Upper lobe of left lung (tissue), 6 donors: Measurements from ENCODE around the gene TEX101. TPM values are rescaled to one million over a fixed set of nuclear protein-coding genes. Genes with fewer than 3 reads are reported as not detected.

Source experiments
- ATAC-seq, 2 donors: fragments of 200-7000 bp; cut with Tn5 transposase; one replicate each; pipeline ENCODE4 v1.9.1; 2022; ENCODE audit warnings: mild to moderate bottlenecking in 2 of 2, moderate library complexity in 2 of 2; ENCODE audit not compliant: low FRiP score in 2 of 2
- DNase-seq, 2 donors: peaks; one replicate each; pipeline ENCODE4 v3.0.0-alpha.2; 2019 to 2020
- H3K27ac ChIP-seq, 4 donors: fragments of 200-600 bp; sonication (generic); one replicate each; pipeline ENCODE4 v1.5.1; 2016 to 2019
- H3K27me3 ChIP-seq, 4 donors: fragments of 200-600 bp; sonication (generic); one replicate each; pipeline ENCODE4 v1.5.1; 2017 to 2019
- H3K36me3 ChIP-seq, 4 donors: fragments of 200-600 bp; sonication (generic); one replicate each; pipeline ENCODE4 v1.5.1; 2016 to 2019
- H3K4me1 ChIP-seq, 4 donors: fragments of 200-600 bp; sonication (generic); one replicate each; pipeline ENCODE4 v1.5.1; 2018 to 2019
- H3K4me3 ChIP-seq, 4 donors: fragments of 200-600 bp; sonication (generic); one replicate each; pipeline ENCODE4 v1.5.1; 2017 to 2019; ENCODE audit warnings: mild to moderate bottlenecking in 2 of 4, moderate library complexity in 1 of 4
- H3K9me3 ChIP-seq, 4 donors: fragments of 200-600 bp; sonication (generic); one replicate each; pipeline ENCODE4 v1.5.1; 2018 to 2019
- CTCF ChIP-seq, 6 experiments: fragments of 450-650 bp in 4 of 6; fragments of 200-600 bp in 2 of 6; sonication (generic) in 2 of 6; IDR thresholded peaks; one replicate each; pipeline ENCODE4 v1.5.1; 2016 to 2019; ENCODE audit warnings: antibody characterized with exemption in 6 of 6
- EP300 ChIP-seq, 4 donors: sonication (generic); formaldehyde crosslinking; IDR thresholded peaks; one replicate each; pipeline ENCODE4 v1.5.1; 2017; ENCODE audit warnings: antibody characterized with exemption in 4 of 4, control low read depth in 2 of 4
- POLR2A ChIP-seq, 4 donors: fragments of 450-650 bp; IDR thresholded peaks; one replicate each; pipeline ENCODE4 v1.5.1; 2016 to 2017; ENCODE audit warnings: antibody characterized with exemption in 4 of 4, mild to moderate bottlenecking in 2 of 4
- POLR2AphosphoS5 ChIP-seq, 2 donors: sonication (generic); formaldehyde crosslinking; IDR thresholded peaks; one replicate each; pipeline ENCODE4 v1.5.1; 2017; ENCODE audit warnings: antibody characterized with exemption in 2 of 2
- WGBS, 2 donors: methylation state at CpG; one replicate each; pipeline ENCODE4 v1.1.5; 2017 to 2018; 5-methylcytosine and 5-hydroxymethylcytosine counted together
- total RNA-seq, 6 donors: library from RNA; depleted of rRNA in 4 of 6; stranded (reverse); fragments of >200 nt in 4 of 6; gene quantifications; one replicate each; pipeline versions ENCODE4 v1.1.0 to v1.2.1, GENCODE V29; 2016 to 2021
- donor health status: DM: no; HTN: no; CAD: no; lungs with moderate emphysema.
- donor health status: DM: no; HTN: yes; CAD: no; lungs with severe emphysema.

TEX101 gene
- total RNA-seq, 6 donors from 2014 or later: not detected

DNA sequence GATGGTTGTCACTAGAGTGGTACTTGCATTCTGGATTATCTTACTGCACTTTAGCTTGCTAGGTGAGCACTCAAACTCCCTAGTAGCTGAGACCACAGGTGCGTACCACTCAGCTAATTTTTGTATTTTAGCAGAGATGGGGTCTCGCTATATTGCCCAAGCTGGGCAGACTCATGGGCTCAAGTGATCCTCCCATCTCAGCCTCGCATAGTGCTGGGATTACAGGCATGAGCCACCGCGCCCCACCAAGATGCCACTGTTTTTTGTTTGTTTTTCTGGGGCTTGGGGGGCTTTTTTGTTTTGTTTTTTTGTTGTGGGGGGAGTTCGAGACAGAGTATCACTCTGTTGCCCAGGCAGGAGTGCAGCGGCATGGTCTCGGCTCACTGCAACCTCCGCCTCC, 33.0 kb downstream of the TEX101 start:
- Histone ChIP-seq H3K27ac (no peak overlapping the region), H3K27me3 (no peaks in the 10 kb centered on the region), H3K4me3 (no peak overlapping the region), H3K4me1 (peaks cover 0 to 4% (median 1%) of the 10 kb centered on the region in 4 donors), H3K9me3 (no peaks in the 10 kb centered on the region), H3K36me3 (no peaks in the 10 kb centered on the region)
- TF ChIP-seq POLR2A (IDR thresholded peaks at IDR 0.05): no peak
- TF ChIP-seq EP300 (IDR thresholded peaks at IDR 0.05): no peak
- no peak for TF ChIP-seq CTCF (IDR thresholded peaks at IDR 0.05)
- ATAC-seq (no peak), DNase-seq (no peak)
- 93 to 95% methylated on average over 9 of the region's 9 CpGs for WGBS, 2 donors

DNA sequence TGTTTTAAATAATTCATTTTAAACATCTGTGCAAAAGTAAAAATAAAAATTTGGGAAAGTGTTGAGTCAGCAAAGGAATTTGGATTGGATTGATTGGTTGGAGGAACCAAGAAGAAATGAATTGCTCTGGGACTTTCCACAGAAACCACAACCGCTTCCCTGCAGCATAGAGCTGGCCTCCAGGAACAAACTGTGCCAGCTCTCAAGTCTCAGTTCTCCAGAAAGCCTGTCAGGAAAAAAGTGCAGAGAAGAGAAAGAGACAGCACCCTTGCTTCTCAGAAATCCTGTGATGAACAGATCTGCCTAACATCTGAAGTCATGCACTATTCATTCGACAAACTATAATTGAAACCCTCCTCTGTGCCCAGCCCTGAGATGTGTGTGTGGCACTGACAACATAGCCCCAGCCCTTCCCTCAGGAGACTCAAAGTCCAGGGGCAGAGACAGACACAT, 35.9 kb downstream of the TEX101 start:
- DNase-seq (no peak), ATAC-seq (peak in 1 of 2 donors; percentile 46)
- peak overlapping the region in 1 of 4 donors; percentile 57 for H3K27ac ChIP-seq
- H3K4me1 ChIP-seq: peaks cover 0 to 8% (median 2%) of the 10 kb centered on the region in 4 donors
- no peaks in the 10 kb centered on the region for H3K27me3 ChIP-seq
- no peaks in the 10 kb centered on the region for H3K36me3 ChIP-seq
- no peak overlapping the region for H3K4me3 ChIP-seq
- WGBS, 2 donors: 55 to 56% methylated on average over 2 of the region's 2 CpGs
- TF ChIP-seq CTCF (IDR thresholded peaks at IDR 0.05): no peak
- TF ChIP-seq EP300 (IDR thresholded peaks at IDR 0.05): no peak
- no peak for TF ChIP-seq POLR2A (IDR thresholded peaks at IDR 0.05)
- no peak for TF ChIP-seq POLR2AphosphoS5 (IDR thresholded peaks at IDR 0.05)
- no peaks in the 10 kb centered on the region for H3K9me3 ChIP-seq

GRCh38 chr19:43452582-43452981, 37.9 kb downstream of the TEX101 start:
- TF ChIP-seq CTCF (IDR thresholded peaks at IDR 0.05): no peak
- no peak for TF ChIP-seq POLR2AphosphoS5 (IDR thresholded peaks at IDR 0.05)
- no peak for TF ChIP-seq EP300 (IDR thresholded peaks at IDR 0.05)
- TF ChIP-seq POLR2A (IDR thresholded peaks at IDR 0.05): no peak
- Histone ChIP-seq H3K36me3 (no peaks in the 10 kb centered on the region), H3K4me1 (peaks cover 0 to 6% (median 0%) of the 10 kb centered on the region in 4 donors), H3K27ac (no peak overlapping the region), H3K9me3 (no peaks in the 10 kb centered on the region), H3K27me3 (no peaks in the 10 kb centered on the region), H3K4me3 (no peak overlapping the region)
- 72 to 74% methylated on average over 3 of the region's 3 CpGs for WGBS, 2 donors
- ATAC-seq (no peak), DNase-seq (no peak)

DNA sequence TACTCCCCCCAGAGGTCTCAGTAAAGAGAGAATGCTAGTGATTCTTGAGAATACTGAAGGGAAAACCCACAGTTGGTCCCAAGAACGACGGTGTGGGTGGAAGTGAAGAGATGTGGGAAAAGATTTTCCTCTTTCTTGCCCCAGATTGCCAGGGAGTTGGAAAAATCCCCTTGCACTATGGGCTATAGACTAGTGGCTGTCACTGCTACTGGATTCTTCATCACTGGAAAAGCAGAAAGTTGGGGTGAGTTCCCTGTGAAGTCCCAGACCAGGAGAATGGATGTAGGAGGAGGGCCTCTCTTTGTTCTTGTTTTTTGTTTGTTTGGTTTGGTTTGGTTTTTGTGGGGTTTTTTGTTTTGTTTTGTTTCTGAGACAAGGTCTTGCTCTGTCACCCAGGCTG, 39.3 kb downstream of the TEX101 start:
- no peaks in the 10 kb centered on the region for H3K27me3 ChIP-seq
- TF ChIP-seq POLR2AphosphoS5 (IDR thresholded peaks at IDR 0.05): no peak
- TF ChIP-seq POLR2A (IDR thresholded peaks at IDR 0.05): no peak
- no peak for TF ChIP-seq CTCF (IDR thresholded peaks at IDR 0.05)
- no peak for TF ChIP-seq EP300 (IDR thresholded peaks at IDR 0.05)
- no peaks in the 10 kb centered on the region for H3K36me3 ChIP-seq
- no peaks in the 10 kb centered on the region for H3K9me3 ChIP-seq
- no peak overlapping the region for H3K27ac ChIP-seq
- no peak overlapping the region for H3K4me3 ChIP-seq
- peaks cover 0 to 6% (median 0%) of the 10 kb centered on the region in 4 donors for H3K4me1 ChIP-seq
- ATAC-seq (no peak), DNase-seq (no peak)
- 68 to 76% methylated on average over 2 of the region's 2 CpGs for WGBS, 2 donors

- no peak for ATAC-seq
- no peak overlapping the region for H3K4me3 ChIP-seq
- no peaks in the 10 kb centered on the region for H3K27me3 ChIP-seq
These were observed 40.8 kb downstream of the TEX101 start for GRCh38 chr19:43455321-43456113.

More at GRCh38 chr19:43455321-43456113, 40.8 kb downstream of the TEX101 start:
- TF ChIP-seq POLR2AphosphoS5 (IDR thresholded peaks at IDR 0.05) (no peak), CTCF (IDR thresholded peaks at IDR 0.05) (no peak), POLR2A (IDR thresholded peaks at IDR 0.05) (no peak), EP300 (IDR thresholded peaks at IDR 0.05) (no peak)
- no peak for DNase-seq
- Histone ChIP-seq H3K4me1 (peaks cover 0 to 6% (median 0%) of the 10 kb centered on the region in 4 donors), H3K9me3 (no peaks in the 10 kb centered on the region), H3K27ac (no peak overlapping the region), H3K36me3 (no peaks in the 10 kb centered on the region)
- 45 to 47% methylated on average over 10 of the region's 10 CpGs for WGBS, 2 donors
